Suprapubic skin (tissue), 4 donors: ENCODE measurements around the gene CRYM. TPM values are rescaled to one million over a fixed set of nuclear protein-coding genes. Genes with fewer than 3 reads are reported as not detected.

Experiments
- DNase-seq, 2 donors: peaks; one replicate each; pipeline ENCODE4 v3.0.0-alpha.2; 2019; ENCODE audit warnings: low spot score in 2 of 2
- H3K27ac ChIP-seq: fragments of 200-600 bp; sonication (generic); one replicate; pipeline ENCODE4 v1.5.1; 2019
- H3K27me3 ChIP-seq: fragments of 200-600 bp; sonication (generic); one replicate; pipeline ENCODE4 v1.5.1; 2019
- H3K36me3 ChIP-seq: fragments of 200-600 bp; sonication (generic); one replicate; pipeline ENCODE4 v1.5.1; 2019
- H3K4me1 ChIP-seq: fragments of 200-600 bp; sonication (generic); one replicate; pipeline ENCODE4 v1.5.1; 2019
- H3K4me3 ChIP-seq: fragments of 200-600 bp; sonication (generic); one replicate; pipeline ENCODE4 v1.5.1; 2019; ENCODE audit warnings: mild to moderate bottlenecking
- H3K9me3 ChIP-seq: fragments of 200-600 bp; sonication (generic); one replicate; pipeline ENCODE4 v1.5.1; 2019
- CTCF ChIP-seq, 2 donors: fragments of 200-600 bp in 1 of 2; fragments of 450-650 bp in 1 of 2; sonication (generic) in 1 of 2; IDR thresholded peaks; one replicate each; pipeline ENCODE4 v1.5.1; 2016 to 2019; ENCODE audit warnings: antibody characterized with exemption in 2 of 2, mild to moderate bottlenecking in 1 of 2, moderate library complexity in 1 of 2
- EP300 ChIP-seq: sonication (generic); formaldehyde crosslinking; IDR thresholded peaks from one replicate; pipeline ENCODE4 v1.6.1; 2017; ENCODE audit warnings: antibody characterized with exemption
- POLR2A ChIP-seq, 2 donors: fragments of 450-650 bp; IDR thresholded peaks; one replicate each; pipeline ENCODE4 v1.6.1; 2017; ENCODE audit warnings: antibody characterized with exemption in 2 of 2, mild to moderate bottlenecking in 2 of 2, moderate library complexity in 2 of 2
- POLR2AphosphoS5 ChIP-seq, 3 donors: sonication (generic); formaldehyde crosslinking; IDR thresholded peaks; one replicate each; pipeline ENCODE4 v1.6.1; 2017; ENCODE audit warnings: antibody characterized with exemption in 3 of 3
- WGBS: methylation state at CpG from one replicate; pipeline ENCODE4 v1.1.5; 2018; 5-methylcytosine and 5-hydroxymethylcytosine counted together
- total RNA-seq, 4 donors: library from RNA; depleted of rRNA; stranded (reverse); fragments of >200 nt; gene quantifications; one replicate each; pipeline ENCODE4 v1.1.0, GENCODE V29; 2016

CRYM gene
- total RNA-seq, 4 donors from 2014 or later, result 0.91 to 13.2 (median 5.5) TPM

- TF ChIP-seq EP300 (no peak), CTCF (IDR thresholded peaks at IDR 0.05) (no peak), POLR2AphosphoS5 (IDR thresholded peaks at IDR 0.05) (no peak), POLR2A (IDR thresholded peaks at IDR 0.05) (no peak)
- H3K27ac ChIP-seq, result no peak overlapping the region
- no peaks in the 10 kb centered on the region for H3K9me3 ChIP-seq
- 88% methylated on average over 4 of the region's 4 CpGs for WGBS
- DNase-seq, result no peak
- H3K27me3 ChIP-seq, result no peaks in the 10 kb centered on the region
- peaks cover 4% of the 10 kb centered on the region for H3K4me1 ChIP-seq
- no peak overlapping the region for H3K4me3 ChIP-seq
- no peaks in the 10 kb centered on the region for H3K36me3 ChIP-seq
Measured at GRCh38 chr16:21267298-21267697, 10.8 kb downstream of the CRYM start.

DNA sequence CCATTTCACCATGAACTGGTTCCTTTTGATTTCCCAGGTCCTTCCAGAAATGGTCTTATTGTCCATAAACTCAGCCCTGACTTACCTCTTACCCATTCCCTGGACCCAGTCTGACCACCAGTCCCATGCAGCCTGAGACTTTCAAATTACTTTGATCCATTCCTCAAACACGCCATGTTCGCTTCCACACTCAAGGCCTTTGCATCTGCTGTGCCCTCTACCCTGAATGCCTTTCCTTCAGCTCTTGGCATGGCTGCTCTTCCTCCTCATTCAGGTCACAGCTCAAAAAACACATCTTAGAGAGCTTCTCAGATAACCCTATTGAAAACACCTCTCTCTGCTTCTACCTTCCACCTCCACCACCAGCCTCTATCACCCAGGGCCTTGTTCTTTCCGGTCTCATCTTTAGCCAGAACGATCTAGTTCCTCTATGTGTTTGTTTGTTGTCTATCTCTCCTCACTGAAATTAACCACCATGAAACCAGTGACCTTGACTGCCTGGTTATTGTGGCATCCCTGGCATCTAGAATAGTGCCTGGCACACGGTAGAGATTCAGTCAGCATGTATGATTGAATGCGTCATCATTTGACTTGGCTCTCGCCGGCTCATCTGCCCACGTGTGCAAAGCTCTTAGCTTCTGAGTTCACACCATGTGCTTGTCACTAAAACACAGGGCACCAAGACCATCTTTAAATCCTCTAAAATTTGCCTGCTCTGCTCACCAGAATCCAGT is 12.8 kb downstream of the CRYM start:
- 64% methylated on average over 9 of the region's 9 CpGs for WGBS
- Histone ChIP-seq H3K27me3 (no peaks in the 10 kb centered on the region), H3K27ac (no peak overlapping the region), H3K9me3 (no peaks in the 10 kb centered on the region), H3K36me3 (no peaks in the 10 kb centered on the region), H3K4me1 (peaks cover 4% of the 10 kb centered on the region), H3K4me3 (no peak overlapping the region)
- DNase-seq, result no peak
- no peak for TF ChIP-seq EP300
- TF ChIP-seq POLR2AphosphoS5 (IDR thresholded peaks at IDR 0.05), result no peak

- Histone ChIP-seq H3K36me3 (no peaks in the 10 kb centered on the region), H3K4me1 (peaks cover 4% of the 10 kb centered on the region), H3K27me3 (no peaks in the 10 kb centered on the region), H3K9me3 (no peaks in the 10 kb centered on the region), H3K27ac (peak overlapping the region; percentile 49), H3K4me3 (no peak overlapping the region)
- TF ChIP-seq EP300 (no peak), POLR2A (IDR thresholded peaks at IDR 0.05) (no peak), POLR2AphosphoS5 (IDR thresholded peaks at IDR 0.05) (no peak), CTCF (IDR thresholded peaks at IDR 0.05) (no peak)
- no peak for DNase-seq
- 82% methylated on average over 4 of the region's 4 CpGs for WGBS
Measured at GRCh38 chr16:21264571-21265036, 13.5 kb downstream of the CRYM start.

GRCh38 chr16:21263640-21264570 is 14.2 kb downstream of the CRYM start:
- Histone ChIP-seq H3K4me1 (peaks cover 4% of the 10 kb centered on the region), H3K27ac (peak overlapping the region; percentile 49), H3K9me3 (no peaks in the 10 kb centered on the region), H3K27me3 (no peaks in the 10 kb centered on the region), H3K4me3 (no peak overlapping the region), H3K36me3 (no peaks in the 10 kb centered on the region)
- no peak for TF ChIP-seq EP300
- no peak for TF ChIP-seq POLR2AphosphoS5 (IDR thresholded peaks at IDR 0.05)
- TF ChIP-seq CTCF (IDR thresholded peaks at IDR 0.05), result no peak
- no peak for TF ChIP-seq POLR2A (IDR thresholded peaks at IDR 0.05)
- 60% methylated on average over 14 of the region's 14 CpGs for WGBS
- DNase-seq, result no peak

- 82% methylated on average over 12 of the region's 12 CpGs for WGBS
- Histone ChIP-seq H3K9me3 (no peaks in the 10 kb centered on the region), H3K36me3 (no peaks in the 10 kb centered on the region), H3K4me1 (peaks cover 4% of the 10 kb centered on the region), H3K27ac (no peak overlapping the region), H3K4me3 (no peak overlapping the region), H3K27me3 (no peaks in the 10 kb centered on the region)
- DNase-seq, result no peak
- TF ChIP-seq POLR2A (IDR thresholded peaks at IDR 0.05) (no peak), POLR2AphosphoS5 (IDR thresholded peaks at IDR 0.05) (no peak), EP300 (no peak), CTCF (IDR thresholded peaks at IDR 0.05) (no peak)
Measured at GRCh38 chr16:21262779-21263639, 15.1 kb downstream of the CRYM start.
